Uterus (tissue), 4 donors: ENCODE data around the gene OPN1SW. TPM values are rescaled to one million over a fixed set of nuclear protein-coding genes. Genes with fewer than 3 reads are reported as not detected.

ENCODE experiments used
- DNase-seq, 2 donors: peaks; one replicate each; pipeline ENCODE4 v3.0.0-alpha.2; 2019 to 2020
- H3K27ac ChIP-seq, 2 donors: fragments of 200-600 bp; sonication (generic); 1 replicate in 1 of 2; 2 replicates in 1 of 2; pipeline ENCODE4 v1.5.1; 2016 to 2018
- H3K27me3 ChIP-seq, 2 donors: fragments of 200-600 bp; sonication (generic); one replicate each; pipeline ENCODE4 v1.5.1; 2018 to 2019; ENCODE audit warnings: control low read depth in 1 of 2
- H3K36me3 ChIP-seq, 2 donors: fragments of 200-600 bp; sonication (generic); one replicate each; pipeline ENCODE4 v1.5.1; 2019; ENCODE audit warnings: control low read depth in 1 of 2
- H3K4me1 ChIP-seq, 2 donors: fragments of 200-600 bp; sonication (generic); one replicate each; pipeline ENCODE4 v1.5.1; 2018 to 2019; ENCODE audit warnings: control low read depth in 1 of 2
- H3K4me3 ChIP-seq, 2 donors: fragments of 200-600 bp; sonication (generic); 1 replicate in 1 of 2; 2 replicates in 1 of 2; pipeline ENCODE4 v1.5.1; 2018 to 2019; ENCODE audit warnings: mild to moderate bottlenecking in 1 of 2
- H3K9me3 ChIP-seq, 2 donors: fragments of 200-600 bp; sonication (generic); one replicate each; pipeline ENCODE4 v1.5.1; 2019; ENCODE audit warnings: control low read depth in 1 of 2
- POLR2A ChIP-seq, 2 donors: fragments of 450-650 bp; IDR thresholded peaks; one replicate each; pipeline ENCODE4 v1.6.1; 2016; ENCODE audit warnings: antibody characterized with exemption in 2 of 2, mild to moderate bottlenecking in 1 of 2, moderate library complexity in 1 of 2
- intact Hi-C: fragments of 100-400 bp; cut with DNase I; formaldehyde crosslinking; loops from one replicate; pipeline ENCODE4 v1.15.1; 2023; ENCODE audit warnings: low total_unique reads
- total RNA-seq, 4 donors: library from RNA; depleted of rRNA in 3 of 4; stranded (reverse); fragments of >200 nt in 3 of 4; gene quantifications; one replicate each; pipeline versions ENCODE4 v1.1.0 to v1.2.4, GENCODE V29; 2014 to 2023
- TF ChIP-seq, protein P1 (sequence below), 4 experiments: fragments of 200-600 bp in 2 of 4; fragments of 450-650 bp in 2 of 4; sonication (generic) in 2 of 4; IDR thresholded peaks; one replicate each; pipeline ENCODE4 v1.5.1; 2016 to 2019; ENCODE audit warnings: antibody characterized with exemption in 4 of 4, mild to moderate bottlenecking in 2 of 4, moderate library complexity in 1 of 4
- donor health status: DM: yes; HTN: yes; CAD: no.

Gene OPN1SW
- total RNA-seq, 4 donors from 2014 or later = not detected

DNA sequence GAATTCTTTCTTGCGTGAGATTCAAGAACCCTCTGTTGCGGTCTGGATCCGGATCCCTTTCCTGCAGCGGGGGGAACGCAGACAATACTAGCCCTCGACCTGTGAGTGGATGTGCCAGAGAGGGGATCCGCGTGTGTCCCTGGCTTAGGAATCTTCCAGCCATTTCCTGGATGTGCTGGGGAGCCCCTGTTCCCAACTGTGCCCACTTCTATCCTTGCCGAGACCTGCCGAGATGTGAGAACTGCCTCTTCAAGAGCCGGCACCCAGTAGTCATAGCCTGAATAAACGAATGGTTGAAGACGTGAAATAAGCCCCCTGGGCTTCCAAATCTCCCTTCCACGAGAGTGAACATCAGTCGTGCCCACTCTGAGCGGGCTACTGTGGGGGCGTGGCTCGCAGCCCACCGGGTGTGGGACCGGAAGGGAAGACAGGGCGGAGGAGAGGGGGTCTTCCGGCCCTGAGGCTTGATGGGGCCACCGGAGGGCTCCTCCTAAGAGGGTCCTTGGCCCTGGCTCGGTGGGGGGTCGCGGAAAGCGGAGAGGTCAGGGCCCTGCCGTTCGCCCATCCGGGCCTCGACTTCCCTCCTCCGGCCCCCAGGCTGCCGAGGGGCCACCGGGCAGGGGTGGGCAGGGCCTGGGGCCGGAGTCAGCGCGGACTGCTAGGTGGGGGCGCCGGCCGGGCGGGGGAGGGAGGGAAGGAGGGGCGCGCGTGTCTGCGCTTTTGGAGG, 14.9 kb upstream of the OPN1SW start:
- H3K36me3 ChIP-seq = no peaks in the 10 kb centered on the region
- H3K9me3 ChIP-seq = no peaks in the 10 kb centered on the region
- DNase-seq = no peak
- H3K4me3 ChIP-seq = peak overlapping the region; percentile 65 to 77
- H3K4me1 ChIP-seq = peaks cover 0 to 14% of the 10 kb centered on the region in 2 donors
- no peaks in the 10 kb centered on the region for H3K27me3 ChIP-seq
- intact Hi-C loops = loop anchor here (5.0 kb wide), 1 partner anchor 82 kb away; no protein-coding TSS in a partner anchor
- H3K27ac ChIP-seq = peak overlapping the region; percentile 81 to 86
- TF ChIP-seq POLR2A (IDR thresholded peaks at IDR 0.05) = no peak
- TF ChIP-seq, protein P1, sequence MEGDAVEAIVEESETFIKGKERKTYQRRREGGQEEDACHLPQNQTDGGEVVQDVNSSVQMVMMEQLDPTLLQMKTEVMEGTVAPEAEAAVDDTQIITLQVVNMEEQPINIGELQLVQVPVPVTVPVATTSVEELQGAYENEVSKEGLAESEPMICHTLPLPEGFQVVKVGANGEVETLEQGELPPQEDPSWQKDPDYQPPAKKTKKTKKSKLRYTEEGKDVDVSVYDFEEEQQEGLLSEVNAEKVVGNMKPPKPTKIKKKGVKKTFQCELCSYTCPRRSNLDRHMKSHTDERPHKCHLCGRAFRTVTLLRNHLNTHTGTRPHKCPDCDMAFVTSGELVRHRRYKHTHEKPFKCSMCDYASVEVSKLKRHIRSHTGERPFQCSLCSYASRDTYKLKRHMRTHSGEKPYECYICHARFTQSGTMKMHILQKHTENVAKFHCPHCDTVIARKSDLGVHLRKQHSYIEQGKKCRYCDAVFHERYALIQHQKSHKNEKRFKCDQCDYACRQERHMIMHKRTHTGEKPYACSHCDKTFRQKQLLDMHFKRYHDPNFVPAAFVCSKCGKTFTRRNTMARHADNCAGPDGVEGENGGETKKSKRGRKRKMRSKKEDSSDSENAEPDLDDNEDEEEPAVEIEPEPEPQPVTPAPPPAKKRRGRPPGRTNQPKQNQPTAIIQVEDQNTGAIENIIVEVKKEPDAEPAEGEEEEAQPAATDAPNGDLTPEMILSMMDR (IDR thresholded peaks at IDR 0.05) = no peak

DNA sequence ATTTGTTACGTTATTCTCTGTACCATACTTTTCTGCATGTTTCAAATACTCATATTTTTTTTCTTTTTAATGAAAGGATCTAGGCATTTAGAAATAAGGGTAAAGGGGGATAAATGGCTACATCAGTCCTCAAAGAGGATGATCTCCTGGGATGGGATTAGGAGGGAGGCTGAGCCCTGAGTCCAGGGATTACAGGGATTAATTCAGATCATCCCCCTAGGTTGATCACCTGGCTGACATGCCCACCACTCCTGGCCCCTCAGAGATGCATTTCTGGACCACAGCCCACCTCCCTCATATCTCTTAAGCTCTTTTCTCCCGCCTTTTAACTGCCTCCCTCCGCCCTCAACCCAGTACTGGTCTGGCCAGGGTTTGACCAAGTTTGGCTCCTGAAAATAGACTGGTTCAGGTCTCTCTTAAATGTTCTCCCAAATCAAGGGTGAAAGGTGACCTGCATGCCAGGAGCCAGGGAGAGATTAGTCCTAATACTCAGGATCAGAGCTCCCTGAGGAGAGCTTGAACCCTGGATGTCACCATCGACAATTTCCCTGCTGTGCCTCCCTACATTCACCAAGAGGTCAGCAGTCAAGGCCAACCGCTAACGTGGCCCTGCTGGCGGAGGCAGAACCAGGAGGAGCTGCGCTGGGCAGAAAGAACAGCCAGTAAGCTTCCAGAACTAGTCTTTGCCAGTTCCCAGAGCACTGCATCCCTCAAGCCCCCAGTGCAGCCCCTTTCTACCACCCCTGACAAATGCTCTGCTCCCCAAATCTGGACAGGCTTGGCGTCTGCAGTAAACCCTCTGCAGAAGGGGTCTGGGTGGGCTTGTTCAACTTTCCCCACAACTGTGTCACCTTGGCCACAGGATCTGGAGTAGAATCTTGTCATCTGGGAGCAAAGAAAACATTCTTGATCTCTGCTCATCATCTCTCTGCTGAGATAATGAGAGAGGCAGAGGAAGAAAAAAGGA, 13.1 kb upstream of the OPN1SW start:
- Histone ChIP-seq H3K9me3 (no peaks in the 10 kb centered on the region), H3K27ac (no peak overlapping the region), H3K36me3 (no peaks in the 10 kb centered on the region), H3K4me1 (peaks cover 0 to 14% of the 10 kb centered on the region in 2 donors), H3K27me3 (no peaks in the 10 kb centered on the region), H3K4me3 (no peak overlapping the region)
- DNase-seq = no peak
- TF ChIP-seq, protein P1 (IDR thresholded peaks at IDR 0.05) = no peak
- no peak for TF ChIP-seq POLR2A (IDR thresholded peaks at IDR 0.05)
- intact Hi-C loops = no loop called here

DNA sequence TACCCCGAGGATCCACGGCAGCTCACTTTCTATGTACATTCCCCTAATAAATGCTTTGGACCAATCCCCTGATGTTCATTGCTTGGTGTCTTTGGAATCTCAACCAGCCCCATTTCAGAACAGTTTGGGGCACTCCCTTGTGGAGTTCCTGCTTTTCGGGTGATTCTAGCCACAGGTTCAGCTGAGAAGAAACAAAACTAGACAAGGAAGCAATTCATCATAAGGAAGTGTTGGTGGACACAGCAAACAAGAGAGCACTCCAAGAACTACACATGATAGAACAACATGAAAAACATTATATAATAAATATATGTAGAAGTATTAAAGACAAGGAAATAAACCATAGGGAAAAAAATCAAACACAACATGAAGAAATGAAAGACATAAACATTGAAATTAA, 10.1 kb upstream of the OPN1SW start:
- no peaks in the 10 kb centered on the region for H3K36me3 ChIP-seq
- no peak for TF ChIP-seq POLR2A (IDR thresholded peaks at IDR 0.05)

DNA sequence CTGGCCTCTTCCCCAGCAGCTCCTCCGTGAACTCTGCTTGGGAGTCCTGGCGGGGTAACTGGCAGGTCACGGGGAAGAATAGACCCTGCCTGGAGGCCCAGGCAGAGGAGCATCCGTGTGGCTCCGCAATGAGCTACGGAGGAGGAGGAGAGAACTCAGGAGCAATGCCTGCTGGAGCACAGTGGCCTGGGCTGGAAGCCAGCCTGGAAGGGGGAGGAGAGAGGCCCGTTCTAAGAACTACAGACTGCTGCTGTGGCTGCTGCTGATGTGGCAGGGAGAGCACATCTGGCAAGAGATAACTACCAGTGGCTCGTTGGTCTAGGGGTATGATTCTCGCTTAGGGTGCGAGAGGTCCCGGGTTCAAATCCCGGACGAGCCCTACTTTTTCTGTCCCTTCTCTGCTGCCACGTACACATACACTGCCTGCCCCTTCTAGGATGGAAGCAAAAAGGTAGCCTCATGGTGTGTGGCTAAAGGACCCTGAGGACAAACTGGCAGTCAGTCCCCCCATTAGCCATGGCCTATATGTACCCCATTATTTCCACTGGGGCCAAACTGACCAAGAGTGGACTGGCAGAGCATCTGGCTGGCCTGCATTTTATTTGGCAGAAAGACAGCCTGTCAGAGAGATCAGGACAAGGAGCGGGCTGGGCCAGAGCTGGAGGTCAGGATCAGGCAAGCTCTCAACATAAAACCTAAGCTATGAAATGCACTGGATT, 7.7 kb upstream of the OPN1SW start:
- Histone ChIP-seq H3K27ac (peak overlapping the region; percentile 43 to 50), H3K4me1 (no peaks in the 10 kb centered on the region), H3K4me3 (no peak overlapping the region), H3K36me3 (no peaks in the 10 kb centered on the region), H3K9me3 (no peaks in the 10 kb centered on the region), H3K27me3 (no peaks in the 10 kb centered on the region)
- peak; percentile 71 to 74 for DNase-seq
- intact Hi-C loops = no loop called here
- TF ChIP-seq, protein P1 (IDR thresholded peaks at IDR 0.05) = no peak
- TF ChIP-seq POLR2A (IDR thresholded peaks at IDR 0.05) = no peak

More for the DNA sequence above, 10.1 kb upstream of the OPN1SW start:
- Histone ChIP-seq H3K27me3 (no peaks in the 10 kb centered on the region), H3K9me3 (no peaks in the 10 kb centered on the region), H3K4me1 (no peaks in the 10 kb centered on the region), H3K27ac (no peak overlapping the region), H3K4me3 (no peak overlapping the region)
- intact Hi-C loops = no loop called here
- no peak for DNase-seq

DNA sequence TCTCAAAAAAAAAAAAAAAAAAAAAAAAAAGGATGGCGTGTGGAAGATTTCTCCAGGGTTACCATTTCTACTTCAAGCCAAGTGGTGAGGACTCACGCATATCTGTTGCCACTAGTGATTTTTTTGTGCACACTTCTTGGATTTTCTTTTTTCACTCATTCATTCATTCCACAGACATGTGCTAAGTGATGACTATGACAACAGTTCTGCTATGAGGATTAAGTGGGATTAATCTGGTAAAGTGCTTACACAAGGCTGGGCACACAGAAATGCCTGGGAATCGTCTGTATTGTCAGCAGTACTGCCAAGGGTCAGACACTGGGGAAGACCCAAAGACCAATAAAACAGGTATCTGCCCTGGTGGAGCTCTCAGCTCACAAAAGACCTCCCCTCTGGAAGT, 6.3 kb upstream of the OPN1SW start:
- Histone ChIP-seq H3K36me3 (no peaks in the 10 kb centered on the region), H3K27me3 (no peaks in the 10 kb centered on the region), H3K9me3 (no peaks in the 10 kb centered on the region), H3K27ac (peak overlapping the region; percentile 2 to 39), H3K4me1 (no peaks in the 10 kb centered on the region), H3K4me3 (no peak overlapping the region)
- no peak for DNase-seq
- intact Hi-C loops = no loop called here
- TF ChIP-seq, protein P1 (IDR thresholded peaks at IDR 0.05) = no peak
- no peak for TF ChIP-seq POLR2A (IDR thresholded peaks at IDR 0.05)
